WTC11 (cell line): ENCODE results near the gene SAMMSON. TPM values are rescaled to one million over a fixed set of nuclear protein-coding genes. Genes with fewer than 3 reads are reported as not detected.

ENCODE experiments used
- ATAC-seq: fragments of 200-7000 bp; cut with Tn5 transposase; 2 replicates; pipeline ENCODE4 v1.10.0; 2021; ENCODE audit warnings: mild to moderate bottlenecking, moderate library complexity
- CTCF ChIA-PET: fragments of 300-600 bp; sonication (Branson Sonifier 250); formaldehyde crosslinking; loops from one replicate; lab custom pipeline; 2021; ENCODE audit warnings: antibody characterized with exemption; lab: Charles Lee
- POLR2A ChIA-PET: fragments of 350-600 bp; sonication (Branson Sonifier 250); formaldehyde crosslinking; loops from one replicate; lab custom pipeline; 2021; ENCODE audit warnings: antibody characterized with exemption; lab: Charles Lee
- DNase-seq: peaks from one replicate; pipeline ENCODE4 v3.0.0; 2021; ENCODE audit warnings: low spot score
- H3K27ac Mint-ChIP-seq: 2 replicates; pipeline ENCODE4 v1.8.0; 2021; ENCODE audit warnings: mixed read lengths
- H3K27me3 Mint-ChIP-seq: 2 replicates; pipeline ENCODE4 v1.8.0; 2021; ENCODE audit warnings: low read depth, mild to moderate bottlenecking, moderate library complexity, mixed read lengths
- H3K36me3 Mint-ChIP-seq: 2 replicates; pipeline ENCODE4 v1.8.0; 2021; ENCODE audit warnings: mixed read lengths
- H3K4me1 Mint-ChIP-seq: 2 replicates; pipeline ENCODE4 v1.8.0; 2022; ENCODE audit warnings: mixed read lengths
- H3K4me3 Mint-ChIP-seq: 2 replicates; pipeline ENCODE4 v1.8.0; 2021; ENCODE audit warnings: mild to moderate bottlenecking, moderate library complexity, mixed read lengths
- H3K9me3 Mint-ChIP-seq: 2 replicates; pipeline ENCODE4 v1.8.0; 2021; ENCODE audit warnings: mixed read lengths
- CBFB ChIP-seq: sonication (generic); formaldehyde crosslinking; IDR thresholded peaks from 2 replicates; pipeline ENCODE4 v1.8.1; 2022; ENCODE audit warnings: mild to moderate bottlenecking, low read depth, missing genetic modification reagents
- CREM ChIP-seq: sonication (generic); formaldehyde crosslinking; IDR thresholded peaks from 2 replicates; pipeline ENCODE4 v1.8.1; 2022; ENCODE audit warnings: mild to moderate bottlenecking, missing genetic modification reagents, moderate library complexity
- ESRRA ChIP-seq: sonication (generic); formaldehyde crosslinking; IDR thresholded peaks from 2 replicates; pipeline ENCODE4 v1.8.1; 2022; ENCODE audit warnings: mild to moderate bottlenecking, missing genetic modification reagents, borderline replicate concordance
- FOXJ3 ChIP-seq: sonication (generic); formaldehyde crosslinking; IDR thresholded peaks from 2 replicates; pipeline ENCODE4 v1.9.0; 2021; ENCODE audit warnings: missing genetic modification reagents, mild to moderate bottlenecking, borderline replicate concordance
- GRHL2 ChIP-seq: fragments of 250-450 bp; sonication (Bioruptor Pico); IDR thresholded peaks from 2 replicates; pipeline ENCODE4 v1.8.0; 2022; ENCODE audit warnings: mild to moderate bottlenecking, moderate library complexity; ENCODE audit not compliant: insufficient replicate concordance, severe bottlenecking
- GTF2I ChIP-seq: fragments of 250-450 bp; sonication (Bioruptor Pico); conservative IDR thresholded peaks from 2 replicates; pipeline ENCODE4 v1.4.0; 2021; ENCODE audit warnings: mild to moderate bottlenecking
- HMGA2 ChIP-seq: fragments of 250-450 bp; sonication (Bioruptor Pico); IDR thresholded peaks from 2 replicates; pipeline ENCODE4 v1.4.0; 2021; ENCODE audit warnings: mild to moderate bottlenecking, moderate library complexity
- IRF2 ChIP-seq: sonication (generic); formaldehyde crosslinking; IDR thresholded peaks from 2 replicates; pipeline ENCODE4 v1.8.0; 2022; ENCODE audit warnings: low read depth, missing genetic modification reagents, borderline replicate concordance
- NFE2L1 ChIP-seq: sonication (generic); formaldehyde crosslinking; IDR thresholded peaks from 2 replicates; pipeline ENCODE4 v1.8.1; 2023; ENCODE audit warnings: missing genetic modification reagents
- NR2C2 ChIP-seq: sonication (generic); formaldehyde crosslinking; IDR thresholded peaks from 2 replicates; pipeline ENCODE4 v1.8.0; 2022; ENCODE audit warnings: mild to moderate bottlenecking, missing genetic modification reagents
- PRRX2 ChIP-seq: fragments of 250-450 bp; sonication (Bioruptor Pico); IDR thresholded peaks from 2 replicates; pipeline ENCODE4 v1.8.0; 2021; ENCODE audit warnings: mild to moderate bottlenecking
- TEAD1 ChIP-seq: sonication (generic); formaldehyde crosslinking; IDR thresholded peaks from 2 replicates; pipeline ENCODE4 v1.8.0; 2022; ENCODE audit warnings: mild to moderate bottlenecking, missing genetic modification reagents
- TEAD4 ChIP-seq: sonication (generic); formaldehyde crosslinking; IDR thresholded peaks from 2 replicates; pipeline ENCODE4 v1.8.0; 2022; ENCODE audit warnings: mild to moderate bottlenecking, missing genetic modification reagents
- ZNF396 ChIP-seq: fragments of 250-450 bp; sonication (Bioruptor Pico); IDR thresholded peaks from 2 replicates; pipeline ENCODE4 v1.8.0; 2021; ENCODE audit warnings: mild to moderate bottlenecking, moderate library complexity, borderline replicate concordance
- ZNF423 ChIP-seq: fragments of 250-450 bp; sonication (Bioruptor Pico); IDR thresholded peaks from 2 replicates; pipeline ENCODE4 v2.1.2; 2022; ENCODE audit warnings: mild to moderate bottlenecking, moderate library complexity
- total RNA-seq: library from RNA; stranded (reverse); gene quantifications from 3 replicates; pipeline ENCODE4 v1.2.3, GENCODE V29; 2021
- TF ChIP-seq, protein P1 (sequence below): sonication (generic); formaldehyde crosslinking; IDR thresholded peaks from 2 replicates; pipeline ENCODE4 v1.8.0; 2022; ENCODE audit warnings: mild to moderate bottlenecking, missing genetic modification reagents
- TF ChIP-seq, protein P2 (sequence below): sonication (generic); formaldehyde crosslinking; IDR thresholded peaks from 2 replicates; pipeline ENCODE4 v1.8.1; 2023; ENCODE audit warnings: mild to moderate bottlenecking, moderate library complexity, missing genetic modification reagents
- TF ChIP-seq, protein P3 (sequence below): sonication (generic); formaldehyde crosslinking; IDR thresholded peaks from 2 replicates; pipeline ENCODE4 v1.8.0; 2022; ENCODE audit warnings: missing genetic modification reagents
- TF ChIP-seq, protein P4 (sequence below): sonication (generic); formaldehyde crosslinking; IDR thresholded peaks from 2 replicates; pipeline ENCODE4 v1.8.1; 2023; ENCODE audit warnings: mild to moderate bottlenecking, missing genetic modification reagents

The SAMMSON gene
- total RNA-seq, 1 experiment from 2014 or later, result 0.13 TPM

DNA sequence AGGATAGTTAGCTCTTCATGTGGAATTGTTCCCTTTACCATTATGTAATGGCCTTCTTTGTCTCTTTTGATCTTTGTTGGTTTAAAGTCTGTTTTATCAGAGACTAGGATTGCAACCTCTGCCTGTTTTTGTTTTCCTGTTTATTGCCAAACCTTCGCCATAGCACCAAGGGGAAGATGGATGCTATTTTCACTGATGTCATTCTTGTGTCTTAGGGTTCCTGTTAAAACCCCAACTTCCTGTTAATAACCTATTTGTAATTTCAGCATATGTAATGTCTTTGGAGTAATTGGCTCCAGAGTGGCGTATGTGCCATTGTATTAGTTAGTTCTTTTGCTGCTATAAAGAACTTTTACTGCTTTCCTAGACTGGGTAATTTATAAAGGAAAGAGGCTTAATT, 10.8 kb downstream of the SAMMSON start:
- TF ChIP-seq CREM (CRISPR knock-in tag), result no peak
- no peak for TF ChIP-seq NFE2L1 (CRISPR knock-in tag)
- no peak for TF ChIP-seq ZNF396 (CRISPR knock-in tag)
- TF ChIP-seq GTF2I (CRISPR knock-in tag), result no peak
- TF ChIP-seq, protein P1, sequence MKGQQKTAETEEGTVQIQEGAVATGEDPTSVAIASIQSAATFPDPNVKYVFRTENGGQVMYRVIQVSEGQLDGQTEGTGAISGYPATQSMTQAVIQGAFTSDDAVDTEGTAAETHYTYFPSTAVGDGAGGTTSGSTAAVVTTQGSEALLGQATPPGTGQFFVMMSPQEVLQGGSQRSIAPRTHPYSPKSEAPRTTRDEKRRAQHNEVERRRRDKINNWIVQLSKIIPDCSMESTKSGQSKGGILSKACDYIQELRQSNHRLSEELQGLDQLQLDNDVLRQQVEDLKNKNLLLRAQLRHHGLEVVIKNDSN (CRISPR knock-in tag), result no peak
- POLR2A ChIA-PET, result no interaction called here
- Mint-ChIP-seq H3K27ac (no peak overlapping the region), H3K36me3 (no peaks in the 10 kb centered on the region), H3K9me3 (peaks cover 16% of the 10 kb centered on the region), H3K4me1 (no peaks in the 10 kb centered on the region), H3K4me3 (no peak overlapping the region), H3K27me3 (peaks cover 6% of the 10 kb centered on the region; the same call in 1 of the 2 replicates)
- DNase-seq (no peak), ATAC-seq (no peak)
- CTCF ChIA-PET, result no interaction called here

DNA sequence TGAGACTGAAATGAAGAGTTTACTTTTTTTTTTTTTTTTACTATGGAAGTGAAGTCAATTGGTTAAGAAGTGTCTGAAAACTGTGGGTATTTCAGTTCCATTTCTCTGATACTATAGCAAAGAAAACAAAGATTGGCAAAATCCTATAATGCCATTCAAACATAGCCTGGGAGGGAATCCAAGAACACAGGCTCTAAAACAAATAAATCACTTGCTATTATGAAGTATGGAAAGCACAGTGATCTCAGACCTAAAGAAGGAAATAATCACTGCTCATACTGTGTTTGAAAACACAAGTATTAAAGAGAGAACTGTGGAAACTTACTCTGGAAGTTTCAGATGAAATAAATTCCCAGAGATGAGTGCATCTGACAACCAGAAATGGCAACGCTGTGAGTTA, 12.0 kb downstream of the SAMMSON start:
- H3K9me3 Mint-ChIP-seq, result peaks cover 20% of the 10 kb centered on the region
- no peak overlapping the region for H3K27ac Mint-ChIP-seq
- peaks cover 6% of the 10 kb centered on the region; the same call in 1 of the 2 replicates for H3K27me3 Mint-ChIP-seq
- TF ChIP-seq NR2C2 (CRISPR knock-in tag), result no peak
- TF ChIP-seq ESRRA (CRISPR knock-in tag), result no peak
- no peak for TF ChIP-seq PRRX2 (CRISPR knock-in tag)
- TF ChIP-seq HMGA2, result no peak
- no peak for TF ChIP-seq ZNF423 (CRISPR knock-in tag)
- TF ChIP-seq NFE2L1 (CRISPR knock-in tag), result no peak
- TF ChIP-seq, protein P2, sequence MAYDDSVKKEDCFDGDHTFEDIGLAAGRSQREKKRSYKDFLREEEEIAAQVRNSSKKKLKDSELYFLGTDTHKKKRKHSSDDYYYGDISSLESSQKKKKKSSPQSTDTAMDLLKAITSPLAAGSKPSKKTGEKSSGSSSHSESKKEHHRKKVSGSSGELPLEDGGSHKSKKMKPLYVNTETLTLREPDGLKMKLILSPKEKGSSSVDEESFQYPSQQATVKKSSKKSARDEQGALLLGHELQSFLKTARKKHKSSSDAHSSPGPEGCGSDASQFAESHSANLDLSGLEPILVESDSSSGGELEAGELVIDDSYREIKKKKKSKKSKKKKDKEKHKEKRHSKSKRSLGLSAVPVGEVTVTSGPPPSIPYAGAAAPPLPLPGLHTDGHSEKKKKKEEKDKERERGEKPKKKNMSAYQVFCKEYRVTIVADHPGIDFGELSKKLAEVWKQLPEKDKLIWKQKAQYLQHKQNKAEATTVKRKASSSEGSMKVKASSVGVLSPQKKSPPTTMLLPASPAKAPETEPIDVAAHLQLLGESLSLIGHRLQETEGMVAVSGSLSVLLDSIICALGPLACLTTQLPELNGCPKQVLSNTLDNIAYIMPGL (CRISPR knock-in tag), result no peak
- no peak for TF ChIP-seq TEAD4 (CRISPR knock-in tag)
- no peak for TF ChIP-seq TEAD1 (CRISPR knock-in tag)
- no peak for TF ChIP-seq IRF2 (CRISPR knock-in tag)
- TF ChIP-seq CBFB (CRISPR knock-in tag), result no peak
- no peak for TF ChIP-seq GRHL2
- TF ChIP-seq, protein P3, sequence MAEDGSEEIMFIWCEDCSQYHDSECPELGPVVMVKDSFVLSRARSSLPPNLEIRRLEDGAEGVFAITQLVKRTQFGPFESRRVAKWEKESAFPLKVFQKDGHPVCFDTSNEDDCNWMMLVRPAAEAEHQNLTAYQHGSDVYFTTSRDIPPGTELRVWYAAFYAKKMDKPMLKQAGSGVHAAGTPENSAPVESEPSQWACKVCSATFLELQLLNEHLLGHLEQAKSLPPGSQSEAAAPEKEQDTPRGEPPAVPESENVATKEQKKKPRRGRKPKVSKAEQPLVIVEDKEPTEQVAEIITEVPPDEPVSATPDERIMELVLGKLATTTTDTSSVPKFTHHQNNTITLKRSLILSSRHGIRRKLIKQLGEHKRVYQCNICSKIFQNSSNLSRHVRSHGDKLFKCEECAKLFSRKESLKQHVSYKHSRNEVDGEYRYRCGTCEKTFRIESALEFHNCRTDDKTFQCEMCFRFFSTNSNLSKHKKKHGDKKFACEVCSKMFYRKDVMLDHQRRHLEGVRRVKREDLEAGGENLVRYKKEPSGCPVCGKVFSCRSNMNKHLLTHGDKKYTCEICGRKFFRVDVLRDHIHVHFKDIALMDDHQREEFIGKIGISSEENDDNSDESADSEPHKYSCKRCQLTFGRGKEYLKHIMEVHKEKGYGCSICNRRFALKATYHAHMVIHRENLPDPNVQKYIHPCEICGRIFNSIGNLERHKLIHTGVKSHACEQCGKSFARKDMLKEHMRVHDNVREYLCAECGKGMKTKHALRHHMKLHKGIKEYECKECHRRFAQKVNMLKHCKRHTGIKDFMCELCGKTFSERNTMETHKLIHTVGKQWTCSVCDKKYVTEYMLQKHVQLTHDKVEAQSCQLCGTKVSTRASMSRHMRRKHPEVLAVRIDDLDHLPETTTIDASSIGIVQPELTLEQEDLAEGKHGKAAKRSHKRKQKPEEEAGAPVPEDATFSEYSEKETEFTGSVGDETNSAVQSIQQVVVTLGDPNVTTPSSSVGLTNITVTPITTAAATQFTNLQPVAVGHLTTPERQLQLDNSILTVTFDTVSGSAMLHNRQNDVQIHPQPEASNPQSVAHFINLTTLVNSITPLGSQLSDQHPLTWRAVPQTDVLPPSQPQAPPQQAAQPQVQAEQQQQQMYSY, result no peak
- TF ChIP-seq, protein P4, sequence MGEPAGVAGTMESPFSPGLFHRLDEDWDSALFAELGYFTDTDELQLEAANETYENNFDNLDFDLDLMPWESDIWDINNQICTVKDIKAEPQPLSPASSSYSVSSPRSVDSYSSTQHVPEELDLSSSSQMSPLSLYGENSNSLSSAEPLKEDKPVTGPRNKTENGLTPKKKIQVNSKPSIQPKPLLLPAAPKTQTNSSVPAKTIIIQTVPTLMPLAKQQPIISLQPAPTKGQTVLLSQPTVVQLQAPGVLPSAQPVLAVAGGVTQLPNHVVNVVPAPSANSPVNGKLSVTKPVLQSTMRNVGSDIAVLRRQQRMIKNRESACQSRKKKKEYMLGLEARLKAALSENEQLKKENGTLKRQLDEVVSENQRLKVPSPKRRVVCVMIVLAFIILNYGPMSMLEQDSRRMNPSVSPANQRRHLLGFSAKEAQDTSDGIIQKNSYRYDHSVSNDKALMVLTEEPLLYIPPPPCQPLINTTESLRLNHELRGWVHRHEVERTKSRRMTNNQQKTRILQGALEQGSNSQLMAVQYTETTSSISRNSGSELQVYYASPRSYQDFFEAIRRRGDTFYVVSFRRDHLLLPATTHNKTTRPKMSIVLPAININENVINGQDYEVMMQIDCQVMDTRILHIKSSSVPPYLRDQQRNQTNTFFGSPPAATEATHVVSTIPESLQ (CRISPR knock-in tag), result no peak
- no peak for TF ChIP-seq FOXJ3 (CRISPR knock-in tag)
- no peak overlapping the region for H3K4me3 Mint-ChIP-seq
- H3K36me3 Mint-ChIP-seq, result no peaks in the 10 kb centered on the region
- no peaks in the 10 kb centered on the region for H3K4me1 Mint-ChIP-seq
- no peak for DNase-seq
- POLR2A ChIA-PET, result no interaction called here
- no peak for ATAC-seq
- CTCF ChIA-PET, result no interaction called here
